ENCODE results near the gene CLEC16A. TPM values are rescaled to one million over a fixed set of nuclear protein-coding genes. Genes with fewer than 3 reads are reported as not detected.
A peak's percentile ranks its signal among the peaks of the same experiment; 100 is the strongest.

CLEC16A gene
- total and polyA plus RNA-seq, 4 donors = 14.3 to 44.4 (median 26.4) TPM

- peaks cover 0 to 15% (median under 1%) of the 10 kb centered on the region in 5 donors for H3K4me1 ChIP-seq (ENCODE audit: control insufficient read depth in 5 of 5, insufficient read depth in 5 of 5, low read length in 5 of 5)
- DNase-seq (peak; percentile 48 to 69 (median 54)), ATAC-seq (ENCODE audit: insufficient read depth, low FRiP score) (no peak)
- no peak overlapping the region for H3K9ac ChIP-seq (ENCODE audit: insufficient read depth in 1 of 2, low read length in 2 of 2)
- peaks cover 0 to 8% (median 3%) of the 10 kb centered on the region in 4 donors for H3K9me3 ChIP-seq (ENCODE audit: control insufficient read depth in 4 of 4, insufficient read depth in 3 of 4, low read length in 3 of 4)
- 33 to 39% methylated on average over 13 of the region's 13 CpGs for WGBS, 2 donors
- H3K4me3 ChIP-seq = no peak overlapping the region
- H3K27me3 ChIP-seq (ENCODE audit: control insufficient read depth in 3 of 3, insufficient read depth in 3 of 3, low read length in 2 of 3) = no peaks in the 10 kb centered on the region
- no peak overlapping the region for H3K27ac ChIP-seq (ENCODE audit: low read depth in 1 of 2, low read length in 1 of 2)
- no peak for TF ChIP-seq CTCF (IDR thresholded peaks at IDR 0.05; ENCODE audit: control extremely low read depth, extremely low read depth)
- H3K36me3 ChIP-seq (ENCODE audit: control insufficient read depth in 4 of 4, insufficient read depth in 4 of 4, low read length in 4 of 4) = no peaks in the 10 kb centered on the region
Observed at GRCh38 chr16:11205754-11206581, 261.6 kb downstream of the CLEC16A start.

GRCh38 chr16:11207646-11208045 lies 263.3 kb downstream of the CLEC16A start:
- Histone ChIP-seq H3K36me3 (ENCODE audit: control insufficient read depth in 4 of 4, insufficient read depth in 4 of 4, low read length in 4 of 4) (no peaks in the 10 kb centered on the region), H3K4me3 (no peak overlapping the region), H3K9me3 (ENCODE audit: control insufficient read depth in 4 of 4, insufficient read depth in 3 of 4, low read length in 3 of 4) (peaks cover 0 to 9% (median 4%) of the 10 kb centered on the region in 4 donors), H3K4me1 (ENCODE audit: control insufficient read depth in 5 of 5, insufficient read depth in 5 of 5, low read length in 5 of 5) (peaks cover 0 to 15% (median 0%) of the 10 kb centered on the region in 5 donors), H3K27me3 (ENCODE audit: control insufficient read depth in 3 of 3, insufficient read depth in 3 of 3, low read length in 2 of 3) (no peaks in the 10 kb centered on the region), H3K9ac (ENCODE audit: insufficient read depth in 1 of 2, low read length in 2 of 2) (no peak overlapping the region), H3K27ac (ENCODE audit: low read depth in 1 of 2, low read length in 1 of 2) (no peak overlapping the region)
- TF ChIP-seq CTCF (IDR thresholded peaks at IDR 0.05; ENCODE audit: control extremely low read depth, extremely low read depth) = no peak
- no peak for DNase-seq
- ATAC-seq (ENCODE audit: insufficient read depth, low FRiP score) = no peak
- WGBS, 2 donors = 94 to 95% methylated on average over 3 of the region's 3 CpGs

DNA sequence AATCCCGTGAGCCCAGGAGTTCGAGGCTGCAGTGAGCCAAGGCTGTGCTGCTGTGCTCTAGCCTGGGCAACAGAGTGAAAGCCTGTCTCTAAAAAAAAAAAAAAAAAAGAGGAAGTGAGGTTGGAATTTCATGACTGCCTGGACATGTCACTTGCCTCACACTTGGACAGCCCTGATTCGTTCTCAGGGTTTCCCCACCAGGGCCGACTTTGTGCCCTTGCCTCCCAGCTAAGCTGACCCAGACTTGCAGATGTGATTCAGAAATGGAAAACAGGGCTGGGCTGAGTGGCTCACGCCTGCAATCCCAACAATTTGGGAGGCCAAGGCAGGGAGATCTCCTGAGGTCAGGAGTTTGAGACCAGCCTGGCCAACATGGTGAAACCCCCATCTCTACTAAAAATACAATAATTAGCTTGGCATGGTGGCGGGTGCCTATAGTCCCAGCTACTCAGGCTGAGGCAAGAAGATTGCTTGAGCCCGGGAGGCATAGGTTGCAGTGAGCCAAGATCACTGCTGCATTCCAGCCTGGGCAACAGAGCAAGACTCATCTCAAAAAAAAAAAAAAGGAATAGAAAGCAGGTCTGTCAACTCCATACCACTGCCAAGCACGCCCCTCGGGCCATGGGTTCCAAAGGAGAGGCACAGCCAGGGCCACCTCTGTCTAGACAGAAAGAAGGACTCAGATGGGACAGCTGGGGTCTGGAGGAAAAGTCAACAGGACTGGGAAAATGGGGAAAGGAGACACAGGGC lies 264.7 kb downstream of the CLEC16A start:
- Histone ChIP-seq H3K36me3 (ENCODE audit: control insufficient read depth in 4 of 4, insufficient read depth in 4 of 4, low read length in 4 of 4) (no peaks in the 10 kb centered on the region), H3K9ac (ENCODE audit: insufficient read depth in 1 of 2, low read length in 2 of 2) (no peak overlapping the region), H3K27ac (ENCODE audit: low read depth in 1 of 2, low read length in 1 of 2) (no peak overlapping the region), H3K27me3 (ENCODE audit: control insufficient read depth in 3 of 3, insufficient read depth in 3 of 3, low read length in 2 of 3) (no peaks in the 10 kb centered on the region), H3K4me3 (no peak overlapping the region), H3K9me3 (ENCODE audit: control insufficient read depth in 4 of 4, insufficient read depth in 3 of 4, low read length in 3 of 4) (peaks cover 0 to 11% (median 4%) of the 10 kb centered on the region in 4 donors), H3K4me1 (ENCODE audit: control insufficient read depth in 5 of 5, insufficient read depth in 5 of 5, low read length in 5 of 5) (peaks cover 0 to 15% (median 0%) of the 10 kb centered on the region in 5 donors)
- DNase-seq = no peak
- no peak for ATAC-seq (ENCODE audit: insufficient read depth, low FRiP score)
- TF ChIP-seq CTCF (IDR thresholded peaks at IDR 0.05; ENCODE audit: control extremely low read depth, extremely low read depth) = no peak
- 72% methylated on average over 9 of the region's 9 CpGs for WGBS, 2 donors

Data from lung (tissue), 12 donors.